B cell (primary cell): Measurements from ENCODE around the gene APOBEC3C.

Source experiments
- EZH2 ChIP-seq: IDR thresholded peaks from 2 replicates; pipeline ENCODE4 v1.6.1; 2012; ENCODE audit warnings: borderline replicate concordance, low read depth, mild to moderate bottlenecking, moderate library complexity, low read length; ENCODE audit not compliant: insufficient read depth, poor library complexity, severe bottlenecking
- TF ChIP-seq, protein P1 (sequence below): fragments of 200-600 bp; IDR thresholded peaks from one replicate; pipeline ENCODE4 v1.8.0; 2022; ENCODE audit warnings: antibody characterized with exemption, mild to moderate bottlenecking

DNA sequence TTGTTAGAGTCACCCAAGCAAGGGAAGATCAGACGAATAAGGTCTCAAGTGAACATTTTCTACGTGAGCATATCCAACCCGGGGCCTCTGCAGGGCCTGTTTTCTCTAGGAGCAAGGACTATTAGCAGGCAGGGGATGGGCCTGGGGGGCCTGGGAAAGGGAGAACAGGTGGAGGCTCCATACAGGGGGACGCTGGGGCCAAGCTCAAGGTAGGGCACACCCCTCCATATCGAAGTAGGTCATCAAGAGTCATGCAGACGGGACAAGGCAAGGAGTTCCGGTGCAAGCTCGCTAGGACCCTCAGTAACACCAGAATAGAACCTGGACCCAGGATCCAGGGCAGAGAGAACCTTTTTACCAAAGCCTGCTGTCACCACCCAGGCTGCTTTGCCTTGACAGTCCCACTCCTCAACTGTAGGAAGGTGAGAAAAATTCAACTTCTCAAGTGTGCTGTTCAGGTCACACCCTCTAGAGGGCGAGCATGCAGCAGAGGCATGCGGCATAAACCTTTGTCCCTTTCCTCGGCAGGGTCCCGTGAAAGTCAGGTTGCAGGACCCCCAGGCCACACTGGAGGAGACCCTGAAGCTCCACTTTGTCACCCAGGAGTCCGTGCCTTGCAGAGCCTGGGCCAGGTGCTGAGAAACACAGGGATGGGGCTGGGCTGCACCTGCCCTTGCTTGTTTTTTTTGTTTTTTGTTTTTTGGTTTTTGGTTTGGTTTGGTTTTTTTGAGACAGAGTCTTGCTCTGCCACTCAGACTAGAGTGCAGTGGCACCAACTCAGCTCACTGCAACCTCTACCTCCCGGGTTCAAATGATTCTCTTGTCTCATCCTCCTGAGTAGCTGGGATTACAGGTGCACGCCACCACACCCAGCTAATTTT, 40.5 kb upstream of the APOBEC3C start:
- TF ChIP-seq, protein P1, sequence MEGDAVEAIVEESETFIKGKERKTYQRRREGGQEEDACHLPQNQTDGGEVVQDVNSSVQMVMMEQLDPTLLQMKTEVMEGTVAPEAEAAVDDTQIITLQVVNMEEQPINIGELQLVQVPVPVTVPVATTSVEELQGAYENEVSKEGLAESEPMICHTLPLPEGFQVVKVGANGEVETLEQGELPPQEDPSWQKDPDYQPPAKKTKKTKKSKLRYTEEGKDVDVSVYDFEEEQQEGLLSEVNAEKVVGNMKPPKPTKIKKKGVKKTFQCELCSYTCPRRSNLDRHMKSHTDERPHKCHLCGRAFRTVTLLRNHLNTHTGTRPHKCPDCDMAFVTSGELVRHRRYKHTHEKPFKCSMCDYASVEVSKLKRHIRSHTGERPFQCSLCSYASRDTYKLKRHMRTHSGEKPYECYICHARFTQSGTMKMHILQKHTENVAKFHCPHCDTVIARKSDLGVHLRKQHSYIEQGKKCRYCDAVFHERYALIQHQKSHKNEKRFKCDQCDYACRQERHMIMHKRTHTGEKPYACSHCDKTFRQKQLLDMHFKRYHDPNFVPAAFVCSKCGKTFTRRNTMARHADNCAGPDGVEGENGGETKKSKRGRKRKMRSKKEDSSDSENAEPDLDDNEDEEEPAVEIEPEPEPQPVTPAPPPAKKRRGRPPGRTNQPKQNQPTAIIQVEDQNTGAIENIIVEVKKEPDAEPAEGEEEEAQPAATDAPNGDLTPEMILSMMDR = peak; percentile 92
- no peak for TF ChIP-seq EZH2
